ENCODE results near the gene ERGIC3. TPM values are rescaled to one million over a fixed set of nuclear protein-coding genes. Genes with fewer than 3 reads are reported as not detected.

Gene ERGIC3
- total and polyA plus RNA-seq, 2 donors (not counting 3 experiments of a cell fraction or from before 2014, with no cell fraction given) = 203 to 419 TPM

- TF ChIP-seq MYC (IDR thresholded peaks at IDR 0.05; ENCODE audit: low read depth, low read length) (no peak), JUN (IDR thresholded peaks at IDR 0.05; ENCODE audit: borderline replicate concordance, insufficient read depth, insufficient read length, low read depth) (no peak), EZH2 (IDR thresholded peaks at IDR 0.05; ENCODE audit: borderline replicate concordance, low read depth, low read length, severe bottlenecking) (no peak), POLR2AphosphoS5 (IDR thresholded peaks at IDR 0.05; ENCODE audit: insufficient read depth, low read depth, low read length) (no peak), POLR2A (IDR thresholded peaks at IDR 0.05; ENCODE audit: low read depth, low read length) (no peak), FOS (IDR thresholded peaks at IDR 0.05; ENCODE audit: borderline replicate concordance, insufficient read depth, low read length) (no peak), MAX (IDR thresholded peaks at IDR 0.05; ENCODE audit: insufficient read depth, insufficient read length) (no peak), GATA2 (IDR thresholded peaks at IDR 0.05; ENCODE audit: insufficient read depth, insufficient read length, low read depth, low read length) (no peak), CTCF (IDR thresholded peaks at IDR 0.05; ENCODE audit: extremely low read depth in 1 of 2, insufficient read depth in 1 of 2, low read depth in 1 of 2, low read length in 2 of 2) (no peak)
- no peaks in the 10 kb centered on the region for H3K9me1 ChIP-seq (replicated peaks; ENCODE audit: control insufficient read depth, extremely low read depth, insufficient read depth, low read length)
- DNase-seq (ENCODE audit: low read depth, low spot score) (no peak), FAIRE-seq (peak; percentile 35)
- POLR2A ChIA-PET = no interaction called here
- H3K4me3 ChIP-seq (replicated peaks in 1 of 3; ENCODE audit: insufficient read depth in 1 of 3, low read depth in 1 of 3, low read length in 3 of 3) = no peak overlapping the region
- dilution Hi-C loops (cut with MboI; ENCODE audit: extremely low pct_ligation_motif_present, low sequenced_read_pairs) = no loop called here
- H3K36me3 ChIP-seq (ENCODE audit: control insufficient read depth in 2 of 2, extremely low read depth in 1 of 2, insufficient read depth in 2 of 2, low read length in 2 of 2) = no peaks in the 10 kb centered on the region
- peaks cover 4% of the 10 kb centered on the region for H3K4me1 ChIP-seq (ENCODE audit: control insufficient read depth, extremely low read depth, insufficient read depth, low read length)
- H3K9ac ChIP-seq (replicated peaks; ENCODE audit: extremely low read depth, insufficient read depth, low read length) = no peak overlapping the region
- BruUV-seq (replicated peaks) = no TSS peak
- H3K79me2 ChIP-seq (ENCODE audit: control insufficient read depth, insufficient read depth, low read length) = peaks cover 2% of the 10 kb centered on the region
- no peak overlapping the region for H2AFZ ChIP-seq (ENCODE audit: low read depth, low read length)
- H3K27ac ChIP-seq (ENCODE audit: insufficient read depth, low read depth, low read length) = no peak overlapping the region
- no peaks in the 10 kb centered on the region for H3K9me3 ChIP-seq (replicated peaks; ENCODE audit: control insufficient read depth, insufficient read depth, low read length)
- H4K20me1 ChIP-seq (replicated peaks; ENCODE audit: control insufficient read depth, extremely low read depth, insufficient read depth, low read length) = no peaks in the 10 kb centered on the region
- no peaks in the 10 kb centered on the region for H3K27me3 ChIP-seq (ENCODE audit: control insufficient read depth in 2 of 2, insufficient read depth in 2 of 2, low read length in 2 of 2)
- no peak overlapping the region for H3K4me2 ChIP-seq (ENCODE audit: insufficient read depth, low read length)
- CTCF ChIA-PET = interaction anchor here (0.6 kb wide), 1 partner anchor 146 kb away, joined by 3 read pairs; no protein-coding TSS in a partner anchor
- intact Hi-C loops (cut with micrococcal nuclease) = loop anchor here (5.0 kb wide), 1 partner anchor 78 kb away; the partner anchor contains the start of gene SPAG4
Observed at GRCh38 chr20:35539756-35540212, 2.1 kb upstream of the ERGIC3 start.
